Loucy (cell line): Measurements from ENCODE around the gene ANXA4.
A peak's percentile ranks its signal among the peaks of the same experiment; 100 is the strongest.

ENCODE experiments used
- H2AFZ ChIP-seq: fragments of 200-600 bp; sonication (generic); 2 replicates; pipeline ENCODE4 v1.6.0; 2016; ENCODE audit warnings: antibody characterized with exemption, mild to moderate bottlenecking, low read length, moderate library complexity
- H3F3A ChIP-seq: fragments of 200-600 bp; 2 replicates; pipeline ENCODE4 v1.6.0; 2016; ENCODE audit warnings: antibody characterized with exemption, low read depth, mild to moderate bottlenecking
- H3K27me3 ChIP-seq: fragments of 200-600 bp; sonication (generic); 2 replicates; pipeline ENCODE4 v1.6.1; 2014; ENCODE audit warnings: low read length, mild to moderate bottlenecking; ENCODE audit not compliant: insufficient read depth, poor library complexity, severe bottlenecking
- H3K36me3 ChIP-seq: fragments of 200-600 bp; sonication (generic); 2 replicates; pipeline ENCODE4 v1.6.1; 2016; ENCODE audit warnings: low read length; ENCODE audit not compliant: insufficient read depth
- H3K4me1 ChIP-seq: fragments of 200-600 bp; sonication (generic); 2 replicates; pipeline ENCODE4 v1.5.1; 2014; ENCODE audit warnings: low read length, mild to moderate bottlenecking; ENCODE audit not compliant: insufficient read depth, poor library complexity, severe bottlenecking
- H3K4me2 ChIP-seq: fragments of 200-600 bp; sonication (generic); 2 replicates; pipeline ENCODE4 v1.6.0; 2014; ENCODE audit warnings: antibody characterized with exemption, low read length, low read depth, mild to moderate bottlenecking; ENCODE audit not compliant: poor library complexity, severe bottlenecking
- H3K4me3 ChIP-seq: fragments of 200-600 bp; sonication (generic); 2 replicates; pipeline ENCODE4 v1.5.1; 2014; ENCODE audit warnings: low read length, mild to moderate bottlenecking, mixed read lengths; ENCODE audit not compliant: poor library complexity, severe bottlenecking
- H3K79me2 ChIP-seq: fragments of 200-600 bp; sonication (generic); 2 replicates; pipeline ENCODE4 v1.6.1; 2014; ENCODE audit warnings: low read length; ENCODE audit not compliant: insufficient read depth
- H3K9ac ChIP-seq: fragments of 200-600 bp; sonication (generic); 2 replicates; pipeline ENCODE4 v1.6.0; 2014; ENCODE audit warnings: mild to moderate bottlenecking, low read depth, low read length, moderate library complexity; ENCODE audit not compliant: poor library complexity, severe bottlenecking
- H3K9me2 ChIP-seq: fragments of 200-600 bp; sonication (generic); replicated peaks from 2 replicates; pipeline ENCODE4 v1.6.1; 2016; ENCODE audit warnings: low read depth, low read length, mixed read lengths
- H3K9me3 ChIP-seq: fragments of 200-600 bp; sonication (generic); 2 replicates; pipeline ENCODE4 v1.6.1; 2014; ENCODE audit warnings: mild to moderate bottlenecking, antibody characterized with exemption, low read length, low read depth; ENCODE audit not compliant: insufficient read depth
- H4K20me1 ChIP-seq: fragments of 200-600 bp; sonication (generic); 2 replicates; pipeline ENCODE4 v1.6.0; 2014; ENCODE audit warnings: antibody characterized with exemption, low read length, mild to moderate bottlenecking; ENCODE audit not compliant: insufficient read depth, poor library complexity, severe bottlenecking
- CTCF ChIP-seq: fragments of 200-600 bp; sonication (generic); conservative IDR thresholded peaks from 2 replicates; pipeline ENCODE4 v1.5.1; 2014; ENCODE audit warnings: mild to moderate bottlenecking, antibody characterized with exemption, low read length
- EZH2phosphoT487 ChIP-seq: fragments of 200-600 bp; IDR thresholded peaks from 2 replicates; pipeline ENCODE4 v1.6.1; 2018; ENCODE audit warnings: antibody characterized with exemption, mild to moderate bottlenecking, moderate library complexity, borderline replicate concordance

ANXA4 gene

GRCh38 chr2:69693775-69694450 lies 48.0 kb upstream of the ANXA4 start:
- Histone ChIP-seq H3K9ac (peak overlapping the region; percentile 58), H3K9me2 (no peaks in the 10 kb centered on the region), H4K20me1 (no peaks in the 10 kb centered on the region), H3F3A (peaks cover 5% of the 10 kb centered on the region; the same call in 1 of the 2 replicates), H3K79me2 (no peaks in the 10 kb centered on the region), H3K4me1 (peaks cover 35% of the 10 kb centered on the region), H3K36me3 (no peaks in the 10 kb centered on the region), H3K27me3 (no peaks in the 10 kb centered on the region), H2AFZ (0 out of 2 replicates have a peak overlapping the region, but pooled peaks have one; percentile 11), H3K9me3 (no peaks in the 10 kb centered on the region), H3K4me2 (peak overlapping the region; percentile 72), H3K4me3 (peak overlapping the region; percentile 61)
- TF ChIP-seq EZH2phosphoT487 = no peak
- TF ChIP-seq CTCF = no peak

- H4K20me1 ChIP-seq = no peaks in the 10 kb centered on the region
- no peaks in the 10 kb centered on the region for H3K9me3 ChIP-seq
- H3K9ac ChIP-seq = no peak overlapping the region
- H3F3A ChIP-seq = peaks cover 5% of the 10 kb centered on the region; the same call in 1 of the 2 replicates
- H3K36me3 ChIP-seq = no peaks in the 10 kb centered on the region
- no peak overlapping the region for H3K4me2 ChIP-seq
- no peak overlapping the region for H3K4me3 ChIP-seq
- peaks cover 30% of the 10 kb centered on the region for H3K4me1 ChIP-seq
- TF ChIP-seq CTCF (no peak), EZH2phosphoT487 (no peak)
- H3K79me2 ChIP-seq = no peaks in the 10 kb centered on the region
- H2AFZ ChIP-seq = no peak overlapping the region
- no peaks in the 10 kb centered on the region for H3K27me3 ChIP-seq
- H3K9me2 ChIP-seq = no peaks in the 10 kb centered on the region
These were observed 46.8 kb upstream of the ANXA4 start for GRCh38 chr2:69694894-69695849.

GRCh38 chr2:69695850-69696216 lies 46.1 kb upstream of the ANXA4 start:
- no peaks in the 10 kb centered on the region for H3K79me2 ChIP-seq
- no peak overlapping the region for H3K4me2 ChIP-seq
- H3K4me3 ChIP-seq = no peak overlapping the region
- H3K36me3 ChIP-seq = no peaks in the 10 kb centered on the region
- H3F3A ChIP-seq = peaks cover 5% of the 10 kb centered on the region; the same call in 1 of the 2 replicates
- no peaks in the 10 kb centered on the region for H3K9me2 ChIP-seq
- TF ChIP-seq EZH2phosphoT487 (no peak), CTCF (no peak)
- H4K20me1 ChIP-seq = no peaks in the 10 kb centered on the region
- H3K9ac ChIP-seq = no peak overlapping the region
- no peak overlapping the region for H2AFZ ChIP-seq
- no peaks in the 10 kb centered on the region for H3K9me3 ChIP-seq
- H3K27me3 ChIP-seq = no peaks in the 10 kb centered on the region
- H3K4me1 ChIP-seq = peaks cover 30% of the 10 kb centered on the region
